Uterus (tissue), 4 donors: ENCODE measurements around the gene ETV1. TPM values are rescaled to one million over a fixed set of nuclear protein-coding genes. Genes with fewer than 3 reads are reported as not detected.

Source experiments
- DNase-seq, 2 donors: peaks; one replicate each; pipeline ENCODE4 v3.0.0-alpha.2; 2019 to 2020
- H3K27ac ChIP-seq, 2 donors: fragments of 200-600 bp; sonication (generic); 1 replicate in 1 of 2; 2 replicates in 1 of 2; pipeline ENCODE4 v1.5.1; 2016 to 2018
- H3K27me3 ChIP-seq, 2 donors: fragments of 200-600 bp; sonication (generic); one replicate each; pipeline ENCODE4 v1.5.1; 2018 to 2019; ENCODE audit warnings: control low read depth in 1 of 2
- H3K36me3 ChIP-seq, 2 donors: fragments of 200-600 bp; sonication (generic); one replicate each; pipeline ENCODE4 v1.5.1; 2019; ENCODE audit warnings: control low read depth in 1 of 2
- H3K4me1 ChIP-seq, 2 donors: fragments of 200-600 bp; sonication (generic); one replicate each; pipeline ENCODE4 v1.5.1; 2018 to 2019; ENCODE audit warnings: control low read depth in 1 of 2
- H3K4me3 ChIP-seq, 2 donors: fragments of 200-600 bp; sonication (generic); 1 replicate in 1 of 2; 2 replicates in 1 of 2; pipeline ENCODE4 v1.5.1; 2018 to 2019; ENCODE audit warnings: mild to moderate bottlenecking in 1 of 2
- H3K9me3 ChIP-seq, 2 donors: fragments of 200-600 bp; sonication (generic); one replicate each; pipeline ENCODE4 v1.5.1; 2019; ENCODE audit warnings: control low read depth in 1 of 2
- CTCF ChIP-seq, 4 experiments: fragments of 200-600 bp in 2 of 4; fragments of 450-650 bp in 2 of 4; sonication (generic) in 2 of 4; IDR thresholded peaks; one replicate each; pipeline ENCODE4 v1.5.1; 2016 to 2019; ENCODE audit warnings: antibody characterized with exemption in 4 of 4, mild to moderate bottlenecking in 2 of 4, moderate library complexity in 1 of 4
- POLR2A ChIP-seq, 2 donors: fragments of 450-650 bp; IDR thresholded peaks; one replicate each; pipeline ENCODE4 v1.6.1; 2016; ENCODE audit warnings: antibody characterized with exemption in 2 of 2, mild to moderate bottlenecking in 1 of 2, moderate library complexity in 1 of 2
- intact Hi-C: fragments of 100-400 bp; cut with DNase I; formaldehyde crosslinking; loops from one replicate; pipeline ENCODE4 v1.15.1; 2023; ENCODE audit warnings: low total_unique reads
- total RNA-seq, 4 donors: library from RNA; depleted of rRNA in 3 of 4; stranded (reverse); fragments of >200 nt in 3 of 4; gene quantifications; one replicate each; pipeline versions ENCODE4 v1.1.0 to v1.2.4, GENCODE V29; 2014 to 2023
- donor health status: DM: yes; HTN: yes; CAD: no.

ETV1 gene
- total RNA-seq, 4 donors from 2014 or later: 1.5 to 35.3 (median 5.2) TPM

GRCh38 chr7:14020339-14020900, 31.0 kb upstream of the ETV1 start:
- TF ChIP-seq POLR2A (IDR thresholded peaks at IDR 0.05) (no peak), CTCF (IDR thresholded peaks at IDR 0.05) (no peak)
- H3K4me1 ChIP-seq: no peaks in the 10 kb centered on the region
- no peaks in the 10 kb centered on the region for H3K36me3 ChIP-seq
- DNase-seq: no peak
- H3K9me3 ChIP-seq: no peaks in the 10 kb centered on the region
- no peak overlapping the region for H3K27ac ChIP-seq
- no peak overlapping the region for H3K4me3 ChIP-seq
- no peaks in the 10 kb centered on the region for H3K27me3 ChIP-seq
- intact Hi-C loops: no loop called here

- intact Hi-C loops: no loop called here
- no peak overlapping the region for H3K4me3 ChIP-seq
- H3K4me1 ChIP-seq: no peaks in the 10 kb centered on the region
- TF ChIP-seq CTCF (IDR thresholded peaks at IDR 0.05) (no peak), POLR2A (IDR thresholded peaks at IDR 0.05) (no peak)
- H3K27me3 ChIP-seq: no peaks in the 10 kb centered on the region
- H3K36me3 ChIP-seq: no peaks in the 10 kb centered on the region
- no peaks in the 10 kb centered on the region for H3K9me3 ChIP-seq
- H3K27ac ChIP-seq: no peak overlapping the region
- no peak for DNase-seq
Measured at GRCh38 chr7:14018751-14019150, 29.3 kb upstream of the ETV1 start.

GRCh38 chr7:14016950-14017349, 27.5 kb upstream of the ETV1 start:
- no peaks in the 10 kb centered on the region for H3K27me3 ChIP-seq
- TF ChIP-seq POLR2A (IDR thresholded peaks at IDR 0.05) (no peak), CTCF (IDR thresholded peaks at IDR 0.05) (no peak)
- intact Hi-C loops: no loop called here
- H3K27ac ChIP-seq: no peak overlapping the region
- H3K4me3 ChIP-seq: no peak overlapping the region
- DNase-seq: no peak
- no peaks in the 10 kb centered on the region for H3K4me1 ChIP-seq
- no peaks in the 10 kb centered on the region for H3K36me3 ChIP-seq
- no peaks in the 10 kb centered on the region for H3K9me3 ChIP-seq

GRCh38 chr7:14013898-14014297, 24.4 kb upstream of the ETV1 start:
- intact Hi-C loops: no loop called here
- no peak for DNase-seq
- Histone ChIP-seq H3K4me1 (no peaks in the 10 kb centered on the region), H3K4me3 (no peak overlapping the region), H3K9me3 (no peaks in the 10 kb centered on the region), H3K36me3 (no peaks in the 10 kb centered on the region), H3K27ac (no peak overlapping the region), H3K27me3 (no peaks in the 10 kb centered on the region)
- TF ChIP-seq CTCF (IDR thresholded peaks at IDR 0.05): no peak
- TF ChIP-seq POLR2A (IDR thresholded peaks at IDR 0.05): no peak

- DNase-seq: no peak
Measured at GRCh38 chr7:14009453-14010418, 20.3 kb upstream of the ETV1 start.

More at GRCh38 chr7:14009453-14010418, 20.3 kb upstream of the ETV1 start:
- Histone ChIP-seq H3K27ac (no peak overlapping the region), H3K4me3 (no peak overlapping the region), H3K36me3 (no peaks in the 10 kb centered on the region), H3K9me3 (no peaks in the 10 kb centered on the region), H3K4me1 (no peaks in the 10 kb centered on the region), H3K27me3 (no peaks in the 10 kb centered on the region)
- TF ChIP-seq POLR2A (IDR thresholded peaks at IDR 0.05) (no peak), CTCF (IDR thresholded peaks at IDR 0.05) (no peak)
- intact Hi-C loops: no loop called here
